Liver (tissue), 3 donors: Measurements from ENCODE around the gene MELTF.

ENCODE experiments used
- GABPA ChIP-seq, 2 donors: IDR thresholded peaks in 1 of 2; conservative IDR thresholded peaks in 1 of 2; 2 replicates each; pipeline ENCODE4 v1.6.1; 2016; ENCODE audit warnings: antibody characterized with exemption in 2 of 2, mild to moderate bottlenecking in 1 of 2, moderate library complexity in 1 of 2
- RAD21 ChIP-seq, 2 donors: IDR thresholded peaks; 2 replicates each; pipeline ENCODE4 v1.6.1; 2016; ENCODE audit warnings: antibody characterized with exemption in 2 of 2, mild to moderate bottlenecking in 2 of 2
- YY1 ChIP-seq: IDR thresholded peaks from 2 replicates; pipeline ENCODE4 v1.6.1; 2016; ENCODE audit warnings: antibody characterized with exemption, mild to moderate bottlenecking
- TF ChIP-seq, protein P1 (sequence below): IDR thresholded peaks from 2 replicates; pipeline ENCODE4 v1.6.1; 2016; ENCODE audit warnings: antibody characterized with exemption, mild to moderate bottlenecking
- TF ChIP-seq, protein P2 (sequence below): fragments of 150-350 bp; IDR thresholded peaks from 2 replicates; pipeline ENCODE4 v1.5.1; 2017; ENCODE audit warnings: improper control_type of control experiment, low read depth, low read length; ENCODE audit not compliant: missing input control
- TF ChIP-seq, protein P3 (sequence below): IDR thresholded peaks from 2 replicates; pipeline ENCODE4 v1.6.1; 2016; ENCODE audit warnings: antibody characterized with exemption
- donor health status: healthy.
- donor health status: healthy.

DNA sequence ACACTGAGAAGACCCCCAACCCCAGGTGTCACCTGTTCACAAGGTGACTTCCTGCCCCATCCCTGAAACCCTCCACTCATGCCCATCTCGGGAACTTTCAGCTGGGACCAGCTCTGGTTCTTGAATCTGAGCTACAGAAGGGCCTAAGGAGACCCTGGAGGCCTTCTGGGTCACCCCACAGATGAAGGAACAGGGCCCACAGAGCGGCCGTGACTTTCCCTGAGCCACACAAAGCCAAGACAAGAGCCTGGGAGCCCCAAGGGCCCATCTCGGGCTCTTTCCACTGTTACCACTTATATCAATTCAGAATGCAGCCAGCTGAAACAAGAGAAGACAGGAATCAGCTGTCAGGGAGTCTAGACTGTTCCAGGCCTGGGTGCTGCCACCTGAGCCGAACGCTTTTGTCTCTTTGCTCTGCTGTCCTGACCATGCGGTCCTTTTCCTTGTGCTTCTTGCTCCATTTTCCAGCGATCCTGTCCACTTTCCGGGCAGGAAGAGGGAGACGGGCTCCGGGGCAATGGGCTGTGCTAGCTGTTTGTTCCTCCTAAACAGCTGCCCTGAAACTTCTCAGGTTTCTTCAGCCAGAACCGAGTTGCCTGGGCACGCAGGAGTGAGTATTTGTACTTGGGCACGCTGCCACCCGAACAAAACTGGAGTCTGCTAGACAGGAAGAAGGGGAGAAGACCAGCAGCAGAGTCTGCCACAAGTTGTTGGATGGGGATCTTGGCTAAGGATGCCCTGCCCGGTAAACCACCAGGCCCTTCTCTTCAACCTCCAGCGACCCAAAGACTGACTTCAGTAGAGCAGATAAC is 33.0 kb downstream of the MELTF start:
- TF ChIP-seq RAD21 (IDR thresholded peaks at IDR 0.05) (no peak), GABPA (IDR thresholded peaks at IDR 0.05 in 1 of 2, conservative IDR thresholded peaks at IDR 0.05 in 1 of 2) (no peak), YY1 (no peak)
- TF ChIP-seq, protein P1, sequence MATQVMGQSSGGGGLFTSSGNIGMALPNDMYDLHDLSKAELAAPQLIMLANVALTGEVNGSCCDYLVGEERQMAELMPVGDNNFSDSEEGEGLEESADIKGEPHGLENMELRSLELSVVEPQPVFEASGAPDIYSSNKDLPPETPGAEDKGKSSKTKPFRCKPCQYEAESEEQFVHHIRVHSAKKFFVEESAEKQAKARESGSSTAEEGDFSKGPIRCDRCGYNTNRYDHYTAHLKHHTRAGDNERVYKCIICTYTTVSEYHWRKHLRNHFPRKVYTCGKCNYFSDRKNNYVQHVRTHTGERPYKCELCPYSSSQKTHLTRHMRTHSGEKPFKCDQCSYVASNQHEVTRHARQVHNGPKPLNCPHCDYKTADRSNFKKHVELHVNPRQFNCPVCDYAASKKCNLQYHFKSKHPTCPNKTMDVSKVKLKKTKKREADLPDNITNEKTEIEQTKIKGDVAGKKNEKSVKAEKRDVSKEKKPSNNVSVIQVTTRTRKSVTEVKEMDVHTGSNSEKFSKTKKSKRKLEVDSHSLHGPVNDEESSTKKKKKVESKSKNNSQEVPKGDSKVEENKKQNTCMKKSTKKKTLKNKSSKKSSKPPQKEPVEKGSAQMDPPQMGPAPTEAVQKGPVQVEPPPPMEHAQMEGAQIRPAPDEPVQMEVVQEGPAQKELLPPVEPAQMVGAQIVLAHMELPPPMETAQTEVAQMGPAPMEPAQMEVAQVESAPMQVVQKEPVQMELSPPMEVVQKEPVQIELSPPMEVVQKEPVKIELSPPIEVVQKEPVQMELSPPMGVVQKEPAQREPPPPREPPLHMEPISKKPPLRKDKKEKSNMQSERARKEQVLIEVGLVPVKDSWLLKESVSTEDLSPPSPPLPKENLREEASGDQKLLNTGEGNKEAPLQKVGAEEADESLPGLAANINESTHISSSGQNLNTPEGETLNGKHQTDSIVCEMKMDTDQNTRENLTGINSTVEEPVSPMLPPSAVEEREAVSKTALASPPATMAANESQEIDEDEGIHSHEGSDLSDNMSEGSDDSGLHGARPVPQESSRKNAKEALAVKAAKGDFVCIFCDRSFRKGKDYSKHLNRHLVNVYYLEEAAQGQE: no peak
- TF ChIP-seq, protein P2, sequence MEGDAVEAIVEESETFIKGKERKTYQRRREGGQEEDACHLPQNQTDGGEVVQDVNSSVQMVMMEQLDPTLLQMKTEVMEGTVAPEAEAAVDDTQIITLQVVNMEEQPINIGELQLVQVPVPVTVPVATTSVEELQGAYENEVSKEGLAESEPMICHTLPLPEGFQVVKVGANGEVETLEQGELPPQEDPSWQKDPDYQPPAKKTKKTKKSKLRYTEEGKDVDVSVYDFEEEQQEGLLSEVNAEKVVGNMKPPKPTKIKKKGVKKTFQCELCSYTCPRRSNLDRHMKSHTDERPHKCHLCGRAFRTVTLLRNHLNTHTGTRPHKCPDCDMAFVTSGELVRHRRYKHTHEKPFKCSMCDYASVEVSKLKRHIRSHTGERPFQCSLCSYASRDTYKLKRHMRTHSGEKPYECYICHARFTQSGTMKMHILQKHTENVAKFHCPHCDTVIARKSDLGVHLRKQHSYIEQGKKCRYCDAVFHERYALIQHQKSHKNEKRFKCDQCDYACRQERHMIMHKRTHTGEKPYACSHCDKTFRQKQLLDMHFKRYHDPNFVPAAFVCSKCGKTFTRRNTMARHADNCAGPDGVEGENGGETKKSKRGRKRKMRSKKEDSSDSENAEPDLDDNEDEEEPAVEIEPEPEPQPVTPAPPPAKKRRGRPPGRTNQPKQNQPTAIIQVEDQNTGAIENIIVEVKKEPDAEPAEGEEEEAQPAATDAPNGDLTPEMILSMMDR: no peak
- TF ChIP-seq, protein P3, sequence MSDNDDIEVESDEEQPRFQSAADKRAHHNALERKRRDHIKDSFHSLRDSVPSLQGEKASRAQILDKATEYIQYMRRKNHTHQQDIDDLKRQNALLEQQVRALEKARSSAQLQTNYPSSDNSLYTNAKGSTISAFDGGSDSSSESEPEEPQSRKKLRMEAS: no peak
